OCI-M2 (cell line): ENCODE measurements around the gene AQP3.
"Not testable (repeated sequence)": the region's sequence is repeated elsewhere in the genome, so short reads cannot be mapped to it uniquely, and the experiment has no call there.

ENCODE experiments used
- DNase-seq: peaks from one replicate; lab custom pipeline; 2025; ENCODE audit not compliant: unreplicated experiment; lab: John Stamatoyannopoulos, UW

The AQP3 gene

GRCh38 chr9:33442125-33442524, 5.3 kb downstream of the AQP3 start:
- DNase-seq, result no peak

DNA sequence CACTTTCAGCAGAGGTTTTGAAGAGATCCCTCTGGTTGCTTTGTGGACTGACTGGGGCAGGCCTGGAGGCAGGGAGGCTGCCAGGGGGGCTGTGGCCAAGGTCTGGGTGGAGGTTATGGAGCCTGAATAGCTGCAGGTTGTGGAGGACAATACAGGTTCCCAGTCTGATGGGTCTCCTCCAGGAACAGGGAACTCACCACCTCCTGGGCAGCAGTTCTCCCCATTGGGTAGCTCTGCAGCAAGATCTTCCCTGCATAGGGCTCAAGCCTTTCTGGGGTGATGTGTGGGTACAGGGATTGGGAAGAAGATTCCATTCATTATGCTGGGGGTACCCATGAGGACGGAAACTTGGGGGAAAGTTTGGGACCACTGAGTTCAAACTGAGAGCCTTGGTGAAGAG, 6.8 kb downstream of the AQP3 start:
- DNase-seq, result no peak

DNA sequence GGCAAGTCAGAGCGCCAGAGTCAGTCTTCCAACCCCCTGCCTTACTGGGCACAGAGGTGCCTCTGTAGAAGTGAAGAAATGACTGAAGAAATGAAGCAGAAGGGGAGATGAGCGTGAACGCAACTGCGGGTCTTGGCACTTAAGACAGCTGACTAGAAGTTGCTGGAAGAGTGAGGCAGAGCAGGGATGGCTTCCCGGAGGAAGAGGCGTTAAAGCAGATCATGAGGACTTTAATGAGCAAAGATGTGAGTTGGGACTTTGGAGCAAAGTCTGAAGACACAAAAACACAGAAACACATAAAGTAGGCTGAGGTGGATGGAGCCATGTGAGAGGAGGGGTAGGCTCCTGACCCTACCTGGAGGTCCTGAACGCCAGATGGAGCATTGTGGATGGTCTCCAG, 7.2 kb downstream of the AQP3 start:
- no peak for DNase-seq

DNA sequence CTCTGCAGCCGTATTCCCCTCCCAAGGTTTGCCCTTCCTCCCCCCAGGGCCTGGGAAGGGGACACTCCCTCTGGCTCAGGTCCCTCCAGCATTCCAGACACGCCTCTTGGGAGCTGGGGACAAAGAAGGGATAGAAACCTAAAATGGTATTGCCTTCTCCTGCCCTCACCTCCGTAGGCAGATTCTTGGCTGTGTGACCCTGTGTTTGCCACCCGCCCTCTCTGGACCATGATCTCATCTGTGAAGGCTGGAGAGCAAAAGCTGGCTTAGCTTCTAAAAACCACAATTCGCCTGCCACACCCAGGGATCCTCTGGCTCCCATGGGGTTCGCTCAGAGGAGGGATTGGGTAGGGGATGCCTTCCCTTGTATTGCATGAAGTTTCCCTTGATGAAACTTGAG, 7.7 kb downstream of the AQP3 start:
- DNase-seq, result no peak

DNA sequence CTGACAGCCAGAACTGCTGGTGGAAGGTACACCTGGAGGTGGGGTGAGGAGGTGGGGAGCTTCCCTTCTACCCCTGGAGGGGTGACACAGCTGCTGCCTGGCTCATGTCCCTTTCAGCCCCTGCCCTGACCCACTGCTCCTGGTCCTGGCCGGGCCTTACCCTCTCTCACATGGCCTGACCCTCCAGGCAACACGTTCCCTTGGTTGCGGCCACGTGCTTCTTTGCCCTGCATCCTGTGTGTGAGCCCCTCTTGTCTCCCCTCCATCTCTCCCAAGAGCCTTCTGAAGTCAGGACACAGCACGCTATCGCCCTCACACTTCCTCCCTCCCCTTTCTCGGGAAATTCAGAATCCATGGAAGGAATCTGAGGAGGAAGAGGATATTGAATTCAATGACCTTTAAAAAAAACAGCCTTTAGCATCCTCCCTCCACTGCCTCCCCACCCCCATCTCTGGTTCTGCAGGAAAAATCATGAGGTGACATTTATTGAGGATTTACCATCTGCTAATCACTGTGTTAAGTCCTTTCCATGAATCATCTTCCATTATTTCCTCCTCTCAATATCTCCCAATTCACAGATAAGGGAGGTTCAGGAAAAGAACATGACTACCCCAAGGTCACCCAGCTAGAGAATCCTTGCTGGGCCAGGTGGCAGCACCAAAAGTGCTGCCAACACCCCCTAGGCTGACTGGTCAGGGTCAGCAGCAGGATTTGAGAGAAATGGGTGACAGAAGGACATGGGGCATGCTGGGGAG, 8.3 kb downstream of the AQP3 start:
- DNase-seq, result no peak

DNA sequence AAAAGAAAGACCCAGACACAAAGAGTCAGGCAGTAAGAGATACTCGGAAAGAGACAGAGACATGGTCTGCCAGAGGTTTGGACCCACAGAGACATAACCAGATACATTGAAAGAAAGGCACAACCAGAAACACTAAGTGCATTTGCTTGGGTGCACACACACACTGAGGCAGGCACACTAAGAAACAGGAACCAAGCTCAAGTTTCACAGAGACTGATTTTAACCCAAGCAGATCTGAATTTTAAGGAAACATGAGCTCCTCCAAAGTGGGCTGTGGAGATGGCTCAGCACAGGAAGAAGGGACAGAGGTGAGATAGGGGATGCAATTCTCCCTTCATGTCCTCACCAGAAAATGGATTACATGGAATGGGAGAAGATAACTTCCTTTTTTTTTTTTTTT, 9.5 kb downstream of the AQP3 start:
- no peak for DNase-seq

DNA sequence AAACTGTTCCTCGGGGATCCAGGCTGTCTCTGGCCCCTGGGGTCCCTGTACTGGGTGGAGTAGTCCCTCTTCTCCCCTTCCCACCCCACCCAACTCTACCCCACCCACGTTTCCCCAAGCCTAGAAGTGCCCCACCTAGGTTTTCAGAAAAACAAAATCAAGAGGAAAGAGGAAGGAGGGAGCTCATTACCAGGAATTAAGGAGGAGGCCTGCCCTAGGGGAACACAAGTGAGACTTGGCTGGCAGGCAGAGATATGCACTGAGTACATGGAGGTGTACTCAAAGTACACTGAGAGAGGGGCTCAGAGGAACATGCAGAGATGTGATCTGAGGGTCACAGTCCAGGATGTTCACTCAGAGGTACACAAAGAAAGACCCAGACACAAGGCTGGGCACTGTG, 10.2 kb downstream of the AQP3 start:
- no peak for DNase-seq

DNA sequence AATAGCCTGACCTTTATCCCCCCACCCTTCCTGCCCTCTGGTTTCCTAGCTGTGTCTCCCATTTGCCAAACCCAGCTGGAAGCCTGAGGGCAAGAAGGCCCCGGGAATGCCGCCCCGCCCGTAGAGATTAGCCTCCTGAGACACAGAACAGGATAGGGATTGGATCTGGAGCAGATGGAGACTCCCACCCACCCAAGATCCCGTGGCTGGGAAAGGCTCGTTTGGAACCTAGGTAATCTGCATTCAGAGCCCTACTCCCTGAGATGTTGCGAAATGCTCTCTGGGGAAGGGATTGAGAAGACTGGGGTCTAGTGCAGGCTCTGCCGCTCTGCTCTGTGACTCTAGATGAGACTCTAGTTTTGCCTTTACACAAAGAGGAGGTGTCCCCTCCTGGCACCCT, 10.9 kb downstream of the AQP3 start:
- DNase-seq, result no peak

GRCh38 chr9:33435821-33436277, 11.5 kb downstream of the AQP3 start:
- no peak for DNase-seq

DNA sequence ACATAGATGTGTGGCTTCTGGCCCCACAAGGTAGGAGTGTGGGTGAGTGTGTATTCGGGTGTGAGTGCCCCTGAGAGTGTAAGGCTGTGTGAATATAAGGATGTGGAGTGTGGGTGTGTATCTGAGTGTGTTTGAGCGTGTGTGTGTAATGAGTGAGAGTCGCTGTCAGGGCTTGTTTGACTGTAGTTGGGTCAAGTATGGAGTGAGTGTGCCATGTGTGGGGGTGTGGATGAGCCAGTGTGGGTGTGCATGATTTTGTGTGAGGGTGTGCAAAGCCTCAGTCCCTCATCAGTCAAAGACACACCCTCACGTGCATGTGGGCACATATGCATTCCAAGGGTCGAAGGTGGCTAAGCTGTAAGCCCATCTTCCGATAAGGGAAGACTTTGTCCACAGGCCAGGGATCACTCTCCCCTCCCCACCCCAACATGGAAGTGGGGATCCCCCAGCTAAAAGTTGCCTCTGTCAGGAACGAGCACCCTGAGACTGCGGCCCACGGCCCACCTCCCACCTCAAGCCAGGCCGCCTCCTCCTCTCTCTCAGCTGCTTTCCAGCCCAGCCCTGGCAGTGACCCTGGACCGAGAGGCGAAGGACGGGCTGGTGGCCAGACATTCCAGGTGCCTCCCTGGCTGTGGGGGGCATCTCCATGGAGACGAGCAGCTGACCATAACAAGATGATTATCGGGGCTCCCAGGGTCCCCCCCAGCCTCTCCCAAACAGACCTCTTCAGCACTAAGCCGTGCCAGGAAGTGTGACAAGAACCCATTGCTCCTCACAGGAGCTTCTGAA, 12.9 kb downstream of the AQP3 start:
- no peak for DNase-seq

DNA sequence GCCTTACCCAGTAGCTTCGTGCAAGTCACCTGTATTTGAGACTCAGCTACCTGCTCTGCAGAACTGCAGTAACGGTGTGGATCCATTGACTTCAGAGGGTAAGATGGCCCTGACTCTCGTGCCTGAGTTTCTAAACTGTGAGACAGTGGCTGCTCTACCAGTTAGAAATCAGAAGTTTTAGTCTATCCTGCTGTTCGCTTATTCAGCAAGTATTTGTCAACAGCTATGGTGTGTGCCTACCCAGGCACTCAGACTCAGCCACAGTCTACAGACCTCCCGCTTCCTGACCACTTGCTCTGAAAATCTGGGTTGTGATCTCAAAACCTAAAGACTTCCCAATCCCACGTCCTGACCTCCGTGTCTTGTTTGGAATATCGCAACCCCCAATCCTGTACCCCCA, 13.5 kb downstream of the AQP3 start:
- no peak for DNase-seq

DNA sequence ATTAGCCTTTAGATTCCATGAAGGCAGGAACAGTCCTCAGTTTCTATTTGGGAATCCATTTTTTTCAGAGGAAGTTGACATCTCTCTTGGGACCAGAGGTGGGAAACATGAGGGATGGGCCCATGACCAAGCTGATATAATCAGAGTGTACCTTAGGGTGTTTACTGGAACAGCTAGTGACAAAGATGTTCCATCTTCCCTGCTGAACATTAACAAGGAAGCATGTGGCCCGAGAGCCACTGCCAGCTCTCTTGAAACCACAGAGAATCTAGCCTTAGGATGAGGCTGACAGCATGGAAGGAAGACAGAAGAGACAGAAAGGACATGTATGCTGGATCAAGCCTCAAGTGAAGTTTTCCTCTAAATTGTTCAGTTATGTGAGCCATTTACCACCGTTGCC, 16.0 kb downstream of the AQP3 start:
- DNase-seq, result no peak

GRCh38 chr9:33430942-33431341, 16.5 kb downstream of the AQP3 start:
- DNase-seq, result no peak

DNA sequence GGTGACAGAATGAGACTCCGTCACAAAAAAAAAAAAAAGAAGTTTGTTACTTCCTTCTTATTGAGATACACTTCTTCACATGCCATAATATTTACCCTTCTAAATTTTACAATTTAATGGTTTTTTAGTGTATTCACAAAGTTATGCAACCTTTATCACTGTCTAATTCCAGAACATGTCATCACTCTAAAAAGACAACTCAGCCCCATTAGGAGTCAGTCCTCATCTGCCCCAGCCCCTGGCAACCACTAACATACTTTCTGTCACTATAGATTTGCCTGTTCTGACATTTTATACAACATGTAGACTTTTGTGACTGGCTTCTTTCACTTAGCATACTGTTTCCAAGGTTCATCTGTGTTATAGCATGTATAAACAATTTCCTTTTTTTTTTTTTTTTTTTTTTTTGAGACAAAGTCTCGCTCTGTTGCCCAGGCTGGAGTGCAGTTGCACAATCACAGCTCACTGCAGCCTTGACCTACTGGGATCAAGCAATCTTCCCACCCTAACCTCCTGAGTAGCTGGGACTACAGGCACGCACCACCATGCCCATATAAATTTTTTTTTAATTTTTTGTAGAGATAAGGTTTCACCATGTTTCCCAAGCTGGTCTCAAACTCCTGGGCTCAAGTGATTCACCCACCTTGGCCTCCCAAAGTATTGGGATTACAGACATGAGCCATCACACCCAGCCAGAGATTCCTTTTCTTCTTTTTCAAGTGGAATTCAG, 18.0 kb downstream of the AQP3 start:
- no peak for DNase-seq

- DNase-seq, result no peak
Measured at GRCh38 chr9:33426843-33427293, 20.5 kb downstream of the AQP3 start.

- DNase-seq, result no peak
Measured at GRCh38 chr9:33425128-33425533, 22.3 kb downstream of the AQP3 start.

GRCh38 chr9:33424492-33424891, 22.9 kb downstream of the AQP3 start:
- not testable (repeated sequence) for DNase-seq

DNA sequence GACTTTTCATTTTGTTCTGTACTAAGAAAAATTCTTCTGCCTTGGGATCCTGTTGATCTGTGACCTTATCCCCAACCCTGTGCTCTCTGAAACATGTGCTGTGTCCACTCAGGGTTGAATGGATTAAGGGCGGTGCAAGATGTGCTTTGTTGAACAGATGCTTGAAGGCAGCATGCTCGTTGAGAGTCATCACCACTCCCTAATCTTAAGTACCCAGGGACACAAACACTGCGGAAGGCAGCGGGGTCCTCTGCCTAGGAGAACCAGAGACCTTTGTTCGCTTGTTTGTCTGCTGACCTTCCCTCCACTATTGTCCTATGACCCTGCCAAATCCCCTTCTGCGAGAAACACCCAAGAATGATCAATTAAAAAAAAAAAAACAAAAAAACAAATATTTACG, 23.4 kb downstream of the AQP3 start:
- not testable (repeated sequence) for DNase-seq

GRCh38 chr9:33419708-33420303, 27.6 kb downstream of the AQP3 start:
- DNase-seq, result no peak

DNA sequence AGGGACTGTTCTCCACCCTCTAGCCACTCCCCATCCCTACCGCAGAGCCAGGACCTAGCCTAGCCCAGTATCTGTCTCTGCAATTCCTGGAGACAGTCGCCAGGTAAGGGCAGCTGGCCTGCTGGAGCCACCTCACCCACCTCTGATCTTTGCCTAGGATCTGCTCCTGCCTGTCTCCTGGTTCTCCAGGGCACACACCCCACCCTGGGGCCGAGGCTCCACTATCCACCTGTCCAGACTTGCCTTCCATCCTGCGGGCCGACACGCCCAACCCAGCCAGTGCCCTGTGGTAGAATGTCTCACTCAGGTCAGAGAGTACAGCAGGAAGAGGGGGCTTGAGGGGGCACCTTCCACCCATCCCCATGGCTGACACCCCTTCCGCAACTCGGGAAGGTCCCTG, 29.3 kb downstream of the AQP3 start:
- DNase-seq, result no peak

GRCh38 chr9:33416996-33417395, 30.4 kb downstream of the AQP3 start:
- no peak for DNase-seq
